ENCODE results near the gene GPRC5C.
"Not testable (repeated sequence)": the region's sequence is repeated elsewhere in the genome, so short reads cannot be mapped to it uniquely, and the experiment has no call there.

GPRC5C gene

GRCh38 chr17:74405311-74405710, 26.6 kb upstream of the GPRC5C start:
- not testable (repeated sequence) for DNase-seq (ENCODE audit: low read depth in 3 of 3, low spot score in 1 of 3)

- no peak for DNase-seq (ENCODE audit: low read depth in 3 of 3, low spot score in 1 of 3)
Measured at GRCh38 chr17:74407384-74407783, 24.5 kb upstream of the GPRC5C start.

GRCh38 chr17:74408262-74408661, 23.6 kb upstream of the GPRC5C start:
- no peak for DNase-seq (ENCODE audit: low read depth in 3 of 3, low spot score in 1 of 3)

GRCh38 chr17:74408815-74409214, 23.1 kb upstream of the GPRC5C start:
- DNase-seq (ENCODE audit: low read depth in 3 of 3, low spot score in 1 of 3): no peak

- DNase-seq (ENCODE audit: low read depth in 3 of 3, low spot score in 1 of 3): no peak
Measured at GRCh38 chr17:74410001-74410443, 21.9 kb upstream of the GPRC5C start.

- DNase-seq (ENCODE audit: low read depth in 3 of 3, low spot score in 1 of 3): no peak
Measured at GRCh38 chr17:74412581-74412980, 19.3 kb upstream of the GPRC5C start.

GRCh38 chr17:74413491-74413890, 18.4 kb upstream of the GPRC5C start:
- DNase-seq (ENCODE audit: low read depth in 3 of 3, low spot score in 1 of 3): no peak

GRCh38 chr17:74414510-74414909, 17.4 kb upstream of the GPRC5C start:
- DNase-seq (ENCODE audit: low read depth in 3 of 3, low spot score in 1 of 3): no peak

- DNase-seq (ENCODE audit: low read depth in 3 of 3, low spot score in 1 of 3): no peak
Measured at GRCh38 chr17:74415608-74416396, 16.1 kb upstream of the GPRC5C start.

- no peak for DNase-seq (ENCODE audit: low read depth in 3 of 3, low spot score in 1 of 3)
Measured at GRCh38 chr17:74417178-74418045, 14.5 kb upstream of the GPRC5C start.

GRCh38 chr17:74419928-74420411, 11.9 kb upstream of the GPRC5C start:
- DNase-seq (ENCODE audit: low read depth in 3 of 3, low spot score in 1 of 3): no peak

- no peak for DNase-seq (ENCODE audit: low read depth in 3 of 3, low spot score in 1 of 3)
Measured at GRCh38 chr17:74424117-74424516, 7.8 kb upstream of the GPRC5C start.

- no peak for DNase-seq (ENCODE audit: low read depth in 3 of 3, low spot score in 1 of 3)
Measured at GRCh38 chr17:74424657-74425056, 7.2 kb upstream of the GPRC5C start.

- no peak for DNase-seq (ENCODE audit: low read depth in 3 of 3, low spot score in 1 of 3)
Measured at GRCh38 chr17:74426551-74427047, 5.3 kb upstream of the GPRC5C start.

GRCh38 chr17:74427048-74427762, 4.7 kb upstream of the GPRC5C start:
- no peak for DNase-seq (ENCODE audit: low read depth in 3 of 3, low spot score in 1 of 3)

GRCh38 chr17:74427763-74428153, 4.1 kb upstream of the GPRC5C start:
- DNase-seq (ENCODE audit: low read depth in 3 of 3, low spot score in 1 of 3): no peak

- DNase-seq (ENCODE audit: low read depth in 3 of 3, low spot score in 1 of 3): no peak
Measured at GRCh38 chr17:74429604-74430384, 2.1 kb upstream of the GPRC5C start.

- DNase-seq (ENCODE audit: low read depth in 3 of 3, low spot score in 1 of 3): no peak
Measured at GRCh38 chr17:74430385-74430705, 1.5 kb upstream of the GPRC5C start.

GRCh38 chr17:74430706-74431567, 951 bp upstream of the GPRC5C start:
- no peak for DNase-seq (ENCODE audit: low read depth in 3 of 3, low spot score in 1 of 3)

- DNase-seq (ENCODE audit: low read depth in 3 of 3, low spot score in 1 of 3): no peak
Measured at GRCh38 chr17:74432424-74432690, 469 bp downstream of the GPRC5C start.

Data from stimulated activated CD4-positive, alpha-beta T cell treated with anti-CD3 and anti-CD28 coated beads, TNF-alpha, amount 100 ng/mL, for 1 hour (primary cell).